ENCODE data around the gene CPS1. TPM values are rescaled to one million over a fixed set of nuclear protein-coding genes. Genes with fewer than 3 reads are reported as not detected.

The CPS1 gene
- total RNA-seq, 5 donors from 2014 or later (not counting 1 experiment from before 2014, with no cell fraction given) = 0.30 to 1.5 (median 0.59) TPM

GRCh38 chr2:210591663-210592062 is 35.3 kb downstream of the CPS1 start:
- ATAC-seq (replicated peaks in 1 of 4) (no peak), DNase-seq (no peak)
- no CpG with 5 or more reads among the region's 2 CpGs for WGBS (ENCODE audit: insufficient coverage)
- Histone ChIP-seq H3K4me1 (ENCODE audit: control insufficient read depth in 1 of 2, extremely low read depth in 1 of 2, insufficient read depth in 2 of 2, low read length in 2 of 2) (no peaks in the 10 kb centered on the region), H3K4me3 (ENCODE audit: control insufficient read depth in 1 of 2, extremely low read depth in 1 of 2, low read length in 1 of 2) (no peak overlapping the region), H3K27ac (ENCODE audit: low read length) (no peak overlapping the region), H3K9me3 (no peaks in the 10 kb centered on the region), H3K27me3 (replicated peaks in 1 of 2; ENCODE audit: control insufficient read depth in 2 of 2, extremely low read depth in 1 of 2, insufficient read depth in 2 of 2, low read length in 1 of 2) (no peaks in the 10 kb centered on the region), H3K36me3 (ENCODE audit: control insufficient read depth in 2 of 2, extremely low read depth in 1 of 2, insufficient read depth in 1 of 2, low read length in 1 of 2) (no peaks in the 10 kb centered on the region)
- Mint-ChIP-seq H3K27me3 (no peaks in the 10 kb centered on the region), H3K4me3 (no peak overlapping the region), H3K36me3 (no peaks in the 10 kb centered on the region), H3K9me3 (no peaks in the 10 kb centered on the region), H3K27ac (no peak overlapping the region), H3K4me1 (no peaks in the 10 kb centered on the region)
- ChIA-PET POLR2A (no interaction called here), CTCF (no interaction called here)

- H3K4me3 ChIP-seq (ENCODE audit: control insufficient read depth in 1 of 2, extremely low read depth in 1 of 2, low read length in 1 of 2) = no peak overlapping the region
- CTCF ChIA-PET = no interaction called here
- Mint-ChIP-seq H3K36me3 (no peaks in the 10 kb centered on the region), H3K9me3 (peaks cover 0 to 2% (median 0%) of the 10 kb centered on the region in 3 donors), H3K27me3 (no peaks in the 10 kb centered on the region), H3K4me3 (no peak overlapping the region), H3K27ac (no peak overlapping the region), H3K4me1 (no peaks in the 10 kb centered on the region)
- no peak overlapping the region for H3K27ac ChIP-seq (ENCODE audit: low read length)
- POLR2A ChIA-PET = no interaction called here
- DNase-seq = no peak
- no CpG with 5 or more reads among the region's 4 CpGs for WGBS (ENCODE audit: insufficient coverage)
- H3K9me3 ChIP-seq = no peaks in the 10 kb centered on the region
- ATAC-seq (replicated peaks in 1 of 4) = no peak
- H3K4me1 ChIP-seq (ENCODE audit: control insufficient read depth in 1 of 2, extremely low read depth in 1 of 2, insufficient read depth in 2 of 2, low read length in 2 of 2) = no peaks in the 10 kb centered on the region
- H3K27me3 ChIP-seq (replicated peaks in 1 of 2; ENCODE audit: control insufficient read depth in 2 of 2, extremely low read depth in 1 of 2, insufficient read depth in 2 of 2, low read length in 1 of 2) = no peaks in the 10 kb centered on the region
- no peaks in the 10 kb centered on the region for H3K36me3 ChIP-seq (ENCODE audit: control insufficient read depth in 2 of 2, extremely low read depth in 1 of 2, insufficient read depth in 1 of 2, low read length in 1 of 2)
Observed at GRCh38 chr2:210592726-210593125, 36.3 kb downstream of the CPS1 start.

GRCh38 chr2:210593166-210593565 is 36.8 kb downstream of the CPS1 start:
- no CpG with 5 or more reads among the region's 4 CpGs for WGBS (ENCODE audit: insufficient coverage)
- H3K27me3 ChIP-seq (replicated peaks in 1 of 2; ENCODE audit: control insufficient read depth in 2 of 2, extremely low read depth in 1 of 2, insufficient read depth in 2 of 2, low read length in 1 of 2) = no peaks in the 10 kb centered on the region
- H3K4me1 ChIP-seq (ENCODE audit: control insufficient read depth in 1 of 2, extremely low read depth in 1 of 2, insufficient read depth in 2 of 2, low read length in 2 of 2) = no peaks in the 10 kb centered on the region
- no peaks in the 10 kb centered on the region for H3K9me3 ChIP-seq
- H3K4me3 Mint-ChIP-seq = no peak overlapping the region
- ChIA-PET POLR2A (no interaction called here), CTCF (interaction anchor here in 1 of 2 donors (1.5 kb wide), 1 partner anchor 19 kb away, joined by 4 read pairs; no protein-coding TSS in a partner anchor)
- no peak for ATAC-seq (replicated peaks in 1 of 4)
- H3K27ac Mint-ChIP-seq = no peak overlapping the region
- H3K27me3 Mint-ChIP-seq = no peaks in the 10 kb centered on the region
- H3K4me1 Mint-ChIP-seq = no peaks in the 10 kb centered on the region
- DNase-seq = no peak
- H3K27ac ChIP-seq (ENCODE audit: low read length) = no peak overlapping the region
- no peak overlapping the region for H3K4me3 ChIP-seq (ENCODE audit: control insufficient read depth in 1 of 2, extremely low read depth in 1 of 2, low read length in 1 of 2)
- peaks cover under 1% of the 10 kb centered on the region for H3K36me3 Mint-ChIP-seq
- H3K9me3 Mint-ChIP-seq = peaks cover 0 to 7% (median 0%) of the 10 kb centered on the region in 3 donors
- no peaks in the 10 kb centered on the region for H3K36me3 ChIP-seq (ENCODE audit: control insufficient read depth in 2 of 2, extremely low read depth in 1 of 2, insufficient read depth in 1 of 2, low read length in 1 of 2)

- no peak overlapping the region for H3K27ac Mint-ChIP-seq
Observed at GRCh38 chr2:210598219-210598618, 41.8 kb downstream of the CPS1 start.

GRCh38 chr2:210599476-210599875 is 43.1 kb downstream of the CPS1 start:
- no peak overlapping the region for H3K4me3 ChIP-seq (ENCODE audit: control insufficient read depth in 1 of 2, extremely low read depth in 1 of 2, low read length in 1 of 2)
- CTCF ChIA-PET = no interaction called here
- Mint-ChIP-seq H3K27me3 (no peaks in the 10 kb centered on the region), H3K27ac (no peak overlapping the region), H3K4me3 (no peak overlapping the region), H3K4me1 (no peaks in the 10 kb centered on the region), H3K36me3 (peaks cover 3% of the 10 kb centered on the region), H3K9me3 (peaks cover 0 to 12% (median 0%) of the 10 kb centered on the region in 3 donors)
- no peaks in the 10 kb centered on the region for H3K4me1 ChIP-seq (ENCODE audit: control insufficient read depth in 1 of 2, extremely low read depth in 1 of 2, insufficient read depth in 2 of 2, low read length in 2 of 2)
- H3K36me3 ChIP-seq (ENCODE audit: control insufficient read depth in 2 of 2, extremely low read depth in 1 of 2, insufficient read depth in 1 of 2, low read length in 1 of 2) = no peaks in the 10 kb centered on the region
- DNase-seq = no peak
- no peak for ATAC-seq (replicated peaks in 1 of 4)
- H3K9me3 ChIP-seq = no peaks in the 10 kb centered on the region
- no peaks in the 10 kb centered on the region for H3K27me3 ChIP-seq (replicated peaks in 1 of 2; ENCODE audit: control insufficient read depth in 2 of 2, extremely low read depth in 1 of 2, insufficient read depth in 2 of 2, low read length in 1 of 2)
- WGBS (ENCODE audit: insufficient coverage) = no CpG with 5 or more reads among the region's 1 CpG
- POLR2A ChIA-PET = interaction anchor here in 1 of 2 donors (0.6 kb wide), 1 partner anchor 47 kb away, joined by 4 read pairs; no protein-coding TSS in a partner anchor
- H3K27ac ChIP-seq (ENCODE audit: low read length) = no peak overlapping the region

More at GRCh38 chr2:210598219-210598618, 41.8 kb downstream of the CPS1 start:
- no peaks in the 10 kb centered on the region for H3K27me3 Mint-ChIP-seq
- ChIA-PET CTCF (no interaction called here), POLR2A (no interaction called here)
- DNase-seq = no peak
- no peaks in the 10 kb centered on the region for H3K27me3 ChIP-seq (replicated peaks in 1 of 2; ENCODE audit: control insufficient read depth in 2 of 2, extremely low read depth in 1 of 2, insufficient read depth in 2 of 2, low read length in 1 of 2)
- H3K4me3 Mint-ChIP-seq = no peak overlapping the region
- no peak for ATAC-seq (replicated peaks in 1 of 4)
- H3K9me3 Mint-ChIP-seq = peaks cover 0 to 12% (median 0%) of the 10 kb centered on the region in 3 donors
- no peaks in the 10 kb centered on the region for H3K9me3 ChIP-seq
- peaks cover 3% of the 10 kb centered on the region for H3K36me3 Mint-ChIP-seq
- no peaks in the 10 kb centered on the region for H3K4me1 ChIP-seq (ENCODE audit: control insufficient read depth in 1 of 2, extremely low read depth in 1 of 2, insufficient read depth in 2 of 2, low read length in 2 of 2)
- H3K4me3 ChIP-seq (ENCODE audit: control insufficient read depth in 1 of 2, extremely low read depth in 1 of 2, low read length in 1 of 2) = no peak overlapping the region
- H3K36me3 ChIP-seq (ENCODE audit: control insufficient read depth in 2 of 2, extremely low read depth in 1 of 2, insufficient read depth in 1 of 2, low read length in 1 of 2) = no peaks in the 10 kb centered on the region
- no peak overlapping the region for H3K27ac ChIP-seq (ENCODE audit: low read length)
- H3K4me1 Mint-ChIP-seq = no peaks in the 10 kb centered on the region
- 88% methylated on average over 1 of the region's 3 CpGs for WGBS (ENCODE audit: insufficient coverage)

GRCh38 chr2:210604666-210605065 is 48.3 kb downstream of the CPS1 start:
- ChIA-PET CTCF (no interaction called here), POLR2A (no interaction called here)
- Histone ChIP-seq H3K27ac (ENCODE audit: low read length) (no peak overlapping the region), H3K4me1 (ENCODE audit: control insufficient read depth in 1 of 2, extremely low read depth in 1 of 2, insufficient read depth in 2 of 2, low read length in 2 of 2) (no peaks in the 10 kb centered on the region), H3K4me3 (ENCODE audit: control insufficient read depth in 1 of 2, extremely low read depth in 1 of 2, low read length in 1 of 2) (no peak overlapping the region), H3K9me3 (no peaks in the 10 kb centered on the region), H3K36me3 (ENCODE audit: control insufficient read depth in 2 of 2, extremely low read depth in 1 of 2, insufficient read depth in 1 of 2, low read length in 1 of 2) (no peaks in the 10 kb centered on the region), H3K27me3 (replicated peaks in 1 of 2; ENCODE audit: control insufficient read depth in 2 of 2, extremely low read depth in 1 of 2, insufficient read depth in 2 of 2, low read length in 1 of 2) (no peaks in the 10 kb centered on the region)
- no peaks in the 10 kb centered on the region for H3K27me3 Mint-ChIP-seq
- no peaks in the 10 kb centered on the region for H3K4me1 Mint-ChIP-seq
- ATAC-seq (replicated peaks in 1 of 4) = no peak
- no peaks in the 10 kb centered on the region for H3K9me3 Mint-ChIP-seq
- H3K4me3 Mint-ChIP-seq = no peak overlapping the region
- WGBS (ENCODE audit: insufficient coverage) = no CpG with 5 or more reads among the region's 1 CpG
- no peak overlapping the region for H3K27ac Mint-ChIP-seq
- no peaks in the 10 kb centered on the region for H3K36me3 Mint-ChIP-seq
- DNase-seq = no peak

- no peak for DNase-seq
- no peak overlapping the region for H3K4me3 Mint-ChIP-seq
- no peaks in the 10 kb centered on the region for H3K36me3 Mint-ChIP-seq
- no peaks in the 10 kb centered on the region for H3K9me3 Mint-ChIP-seq
- ATAC-seq (replicated peaks in 1 of 4) = no peak
- POLR2A ChIA-PET = interaction anchor here in 1 of 2 donors (0.6 kb wide), 1 partner anchor 71 kb away, joined by 3 read pairs; no protein-coding TSS in a partner anchor
- no peak overlapping the region for H3K27ac Mint-ChIP-seq
- Histone ChIP-seq H3K27ac (ENCODE audit: low read length) (no peak overlapping the region), H3K4me1 (ENCODE audit: control insufficient read depth in 1 of 2, extremely low read depth in 1 of 2, insufficient read depth in 2 of 2, low read length in 2 of 2) (no peaks in the 10 kb centered on the region), H3K36me3 (ENCODE audit: control insufficient read depth in 2 of 2, extremely low read depth in 1 of 2, insufficient read depth in 1 of 2, low read length in 1 of 2) (no peaks in the 10 kb centered on the region), H3K27me3 (replicated peaks in 1 of 2; ENCODE audit: control insufficient read depth in 2 of 2, extremely low read depth in 1 of 2, insufficient read depth in 2 of 2, low read length in 1 of 2) (no peaks in the 10 kb centered on the region), H3K4me3 (ENCODE audit: control insufficient read depth in 1 of 2, extremely low read depth in 1 of 2, low read length in 1 of 2) (no peak overlapping the region), H3K9me3 (no peaks in the 10 kb centered on the region)
- H3K27me3 Mint-ChIP-seq = no peaks in the 10 kb centered on the region
- WGBS (ENCODE audit: insufficient coverage) = 74% methylated on average over 2 of the region's 2 CpGs
- CTCF ChIA-PET = no interaction called here
- H3K4me1 Mint-ChIP-seq = no peaks in the 10 kb centered on the region
Observed at GRCh38 chr2:210606001-210606400, 49.6 kb downstream of the CPS1 start.

Data from T-cell (primary cell).